DOHH2 (cell line): Measurements from ENCODE around the gene SLCO2A1.

Experiments used
- H3F3A ChIP-seq: fragments of 200-600 bp; sonication (generic), shearing (Covaris generic); 2 replicates; pipeline ENCODE4 v1.6.0; 2016; ENCODE audit warnings: antibody characterized with exemption, mild to moderate bottlenecking; ENCODE audit not compliant: control insufficient read depth, insufficient read depth
- H3K27ac ChIP-seq: fragments of 200-600 bp; sonication (generic); 2 replicates; pipeline ENCODE4 v1.5.1; 2014; ENCODE audit warnings: low read depth, mild to moderate bottlenecking, low read length, moderate library complexity
- H3K27me3 ChIP-seq: fragments of 200-600 bp; sonication (generic); 2 replicates; pipeline ENCODE4 v1.6.1; 2014; ENCODE audit warnings: mild to moderate bottlenecking, low read length, mixed read lengths; ENCODE audit not compliant: control insufficient read depth
- H3K36me3 ChIP-seq: fragments of 200-600 bp; sonication (generic); 2 replicates; pipeline ENCODE4 v1.6.1; 2014; ENCODE audit warnings: mild to moderate bottlenecking, low read length, moderate library complexity, mixed read lengths; ENCODE audit not compliant: control insufficient read depth
- H3K4me1 ChIP-seq: fragments of 200-600 bp; sonication (generic); 2 replicates; pipeline ENCODE4 v1.6.1; 2014; ENCODE audit warnings: mild to moderate bottlenecking, low read length, mixed read lengths; ENCODE audit not compliant: control insufficient read depth
- H3K4me2 ChIP-seq: fragments of 200-600 bp; sonication (generic); 2 replicates; pipeline ENCODE4 v1.6.0; 2014; ENCODE audit warnings: mild to moderate bottlenecking, low read length, moderate library complexity
- H3K4me3 ChIP-seq: fragments of 200-600 bp; sonication (generic); 2 replicates; pipeline ENCODE4 v1.5.1; 2014; ENCODE audit warnings: mild to moderate bottlenecking, low read length, mixed read lengths
- H3K79me2 ChIP-seq: fragments of 200-600 bp; sonication (generic); 2 replicates; pipeline ENCODE4 v1.6.1; 2014; ENCODE audit warnings: mild to moderate bottlenecking, low read length, mixed read lengths; ENCODE audit not compliant: control insufficient read depth
- H3K9me2 ChIP-seq: fragments of 200-600 bp; sonication (generic); replicated peaks from 2 replicates; pipeline ENCODE4 v1.6.1; 2014; ENCODE audit warnings: mild to moderate bottlenecking, low read length, mixed read lengths; ENCODE audit not compliant: control insufficient read depth
- H3K9me3 ChIP-seq: fragments of 200-600 bp; sonication (generic); 2 replicates; pipeline ENCODE4 v1.6.1; 2014; ENCODE audit warnings: antibody characterized with exemption, low read length, mixed read lengths; ENCODE audit not compliant: control insufficient read depth, insufficient read depth
- H4K20me1 ChIP-seq: fragments of 200-600 bp; sonication (generic); 2 replicates; pipeline ENCODE4 v1.6.0; 2014; ENCODE audit warnings: low read depth, mild to moderate bottlenecking, antibody characterized with exemption, low read length, moderate library complexity; ENCODE audit not compliant: control insufficient read depth, insufficient read depth
- EZH2phosphoT487 ChIP-seq: fragments of 200-600 bp; sonication (generic); IDR thresholded peaks from 2 replicates; pipeline ENCODE4 v1.6.1; 2017; ENCODE audit warnings: borderline replicate concordance, mild to moderate bottlenecking, antibody characterized with exemption, low read length, moderate library complexity, mixed read lengths
- TF ChIP-seq, protein P1 (sequence below): fragments of 200-600 bp; sonication (generic); IDR thresholded peaks from one replicate; pipeline ENCODE4 v1.5.1; 2014; ENCODE audit warnings: antibody characterized with exemption, mild to moderate bottlenecking, low read depth, low read length; ENCODE audit not compliant: poor library complexity, severe bottlenecking

Gene SLCO2A1

DNA sequence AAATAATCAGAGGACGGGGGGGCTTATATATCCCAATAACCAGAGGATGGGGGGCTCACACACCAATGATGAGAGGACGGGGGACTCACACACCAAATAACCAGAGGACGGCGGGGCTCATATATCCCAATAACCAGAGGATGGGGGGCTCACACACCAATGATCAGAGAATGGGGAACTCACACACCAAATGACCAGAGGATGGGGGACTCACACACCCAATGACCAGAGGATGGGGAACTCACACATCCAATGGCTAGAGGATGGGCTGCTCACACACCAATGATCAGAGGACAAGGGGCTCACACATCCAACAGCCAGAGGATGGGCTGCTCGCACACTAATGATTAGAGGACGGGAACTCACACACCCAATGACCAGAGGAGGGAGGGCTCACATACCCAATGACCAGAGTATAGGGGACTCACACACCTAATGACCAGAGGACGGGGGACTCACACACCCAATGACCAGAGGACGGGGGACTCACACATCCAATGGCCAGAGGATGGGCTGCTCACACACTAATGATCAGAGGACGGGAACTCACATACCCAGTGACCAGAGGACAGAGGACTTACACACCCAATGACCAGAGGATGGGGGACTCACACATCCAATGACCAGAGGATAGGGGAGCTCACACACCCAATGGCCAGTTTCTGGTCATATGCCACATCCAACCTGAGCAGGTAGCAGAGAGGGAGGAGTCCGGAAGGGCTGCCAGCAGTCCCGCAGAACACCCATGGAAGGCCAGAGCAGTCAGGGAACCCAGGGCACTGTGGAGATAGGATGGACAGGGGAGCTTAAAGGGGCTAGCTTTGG lies 144.6 kb downstream of the SLCO2A1 start:
- H3K4me1 ChIP-seq, result no peaks in the 10 kb centered on the region
- H3K4me3 ChIP-seq, result no peak overlapping the region
- H3K4me2 ChIP-seq, result no peak overlapping the region
- H3K9me2 ChIP-seq, result no peaks in the 10 kb centered on the region
- no peaks in the 10 kb centered on the region for H3K27me3 ChIP-seq
- H3K79me2 ChIP-seq, result no peaks in the 10 kb centered on the region
- TF ChIP-seq, protein P1, sequence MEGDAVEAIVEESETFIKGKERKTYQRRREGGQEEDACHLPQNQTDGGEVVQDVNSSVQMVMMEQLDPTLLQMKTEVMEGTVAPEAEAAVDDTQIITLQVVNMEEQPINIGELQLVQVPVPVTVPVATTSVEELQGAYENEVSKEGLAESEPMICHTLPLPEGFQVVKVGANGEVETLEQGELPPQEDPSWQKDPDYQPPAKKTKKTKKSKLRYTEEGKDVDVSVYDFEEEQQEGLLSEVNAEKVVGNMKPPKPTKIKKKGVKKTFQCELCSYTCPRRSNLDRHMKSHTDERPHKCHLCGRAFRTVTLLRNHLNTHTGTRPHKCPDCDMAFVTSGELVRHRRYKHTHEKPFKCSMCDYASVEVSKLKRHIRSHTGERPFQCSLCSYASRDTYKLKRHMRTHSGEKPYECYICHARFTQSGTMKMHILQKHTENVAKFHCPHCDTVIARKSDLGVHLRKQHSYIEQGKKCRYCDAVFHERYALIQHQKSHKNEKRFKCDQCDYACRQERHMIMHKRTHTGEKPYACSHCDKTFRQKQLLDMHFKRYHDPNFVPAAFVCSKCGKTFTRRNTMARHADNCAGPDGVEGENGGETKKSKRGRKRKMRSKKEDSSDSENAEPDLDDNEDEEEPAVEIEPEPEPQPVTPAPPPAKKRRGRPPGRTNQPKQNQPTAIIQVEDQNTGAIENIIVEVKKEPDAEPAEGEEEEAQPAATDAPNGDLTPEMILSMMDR, result no peak
- TF ChIP-seq EZH2phosphoT487, result no peak
- no peaks in the 10 kb centered on the region for H3K9me3 ChIP-seq
- H3K36me3 ChIP-seq, result no peaks in the 10 kb centered on the region
- no peaks in the 10 kb centered on the region for H3F3A ChIP-seq
- H4K20me1 ChIP-seq, result no peaks in the 10 kb centered on the region
- no peak overlapping the region for H3K27ac ChIP-seq

DNA sequence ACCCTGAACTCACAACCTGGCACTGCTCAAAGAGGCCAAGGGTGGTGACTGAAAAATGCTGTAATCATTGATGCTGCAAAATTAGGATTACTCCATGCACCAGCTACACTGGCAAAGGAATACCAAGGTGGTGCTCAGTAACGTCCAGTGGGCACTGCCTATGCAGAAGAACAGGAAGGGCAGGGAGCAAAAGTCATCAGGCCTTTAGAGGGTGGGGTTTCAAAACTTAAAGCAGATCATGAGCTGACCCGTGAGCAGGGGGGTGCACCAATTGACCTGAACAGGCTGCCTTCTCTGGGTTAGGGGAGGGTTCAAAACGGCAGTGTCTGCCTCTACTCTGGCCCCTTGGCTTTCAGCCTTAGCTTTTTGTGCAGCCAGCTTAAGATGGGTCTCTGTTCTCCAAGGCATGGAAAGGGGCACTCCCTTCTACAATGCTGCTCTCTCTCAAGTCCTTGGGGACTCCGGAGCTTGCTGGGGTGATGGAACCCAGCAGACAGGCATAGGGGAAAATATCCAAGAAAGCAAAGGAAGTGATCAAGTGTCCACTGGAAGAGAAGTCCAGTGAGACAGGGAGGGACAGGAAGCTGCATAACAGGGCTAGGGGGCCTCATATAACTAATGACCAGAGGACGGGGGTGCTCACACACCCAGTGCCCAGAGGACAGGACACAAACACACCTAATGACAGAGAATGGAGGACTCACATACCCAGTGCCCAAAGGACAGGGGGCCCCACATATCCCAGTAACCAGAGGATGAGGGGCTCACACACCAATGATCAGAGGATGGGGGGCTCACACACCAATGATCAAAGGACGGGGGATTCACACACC lies 145.5 kb downstream of the SLCO2A1 start:
- no peaks in the 10 kb centered on the region for H4K20me1 ChIP-seq
- H3K4me1 ChIP-seq, result no peaks in the 10 kb centered on the region
- no peaks in the 10 kb centered on the region for H3F3A ChIP-seq
- no peaks in the 10 kb centered on the region for H3K27me3 ChIP-seq
- no peaks in the 10 kb centered on the region for H3K9me2 ChIP-seq
- H3K79me2 ChIP-seq, result no peaks in the 10 kb centered on the region
- H3K27ac ChIP-seq, result no peak overlapping the region
- H3K9me3 ChIP-seq, result no peaks in the 10 kb centered on the region
- no peak overlapping the region for H3K4me3 ChIP-seq
- H3K4me2 ChIP-seq, result no peak overlapping the region
- TF ChIP-seq, protein P1, result no peak
- no peak for TF ChIP-seq EZH2phosphoT487
- H3K36me3 ChIP-seq, result no peaks in the 10 kb centered on the region

DNA sequence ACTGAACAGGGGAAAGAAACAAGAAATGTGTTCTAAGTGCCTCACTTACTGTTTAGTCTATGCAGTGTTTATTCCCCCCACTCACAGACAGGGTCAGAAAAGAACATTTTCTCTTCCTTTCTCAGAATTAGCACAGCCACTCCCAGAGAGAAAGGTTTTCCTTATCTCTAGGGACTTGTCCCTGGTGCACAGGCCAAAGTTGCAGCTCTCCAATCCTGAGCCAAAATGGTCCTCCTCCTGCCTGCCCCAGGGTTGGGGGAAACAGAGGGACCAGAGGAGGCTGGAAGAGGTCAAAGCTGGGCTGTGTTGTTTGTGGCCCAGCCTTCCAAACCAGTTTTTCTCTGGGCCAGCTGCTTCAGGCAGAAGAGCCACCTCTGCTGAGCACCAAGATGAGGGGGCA lies 146.1 kb downstream of the SLCO2A1 start:
- Histone ChIP-seq H3F3A (no peaks in the 10 kb centered on the region), H3K27ac (no peak overlapping the region), H3K79me2 (no peaks in the 10 kb centered on the region), H3K4me1 (no peaks in the 10 kb centered on the region), H3K9me3 (no peaks in the 10 kb centered on the region), H3K9me2 (no peaks in the 10 kb centered on the region), H4K20me1 (no peaks in the 10 kb centered on the region), H3K27me3 (no peaks in the 10 kb centered on the region), H3K4me3 (no peak overlapping the region), H3K4me2 (no peak overlapping the region), H3K36me3 (no peaks in the 10 kb centered on the region)
- TF ChIP-seq EZH2phosphoT487, result no peak
- TF ChIP-seq, protein P1, result no peak
